Measurements from ENCODE around the gene SUCLG1.
"Not testable (repeated sequence)": the region's sequence is repeated elsewhere in the genome, so short reads cannot be mapped to it uniquely, and the experiment has no call there.

Gene SUCLG1

GRCh38 chr2:84459018-84459943 lies at the start of gene SUCLG1:
SUCLG1 (minus strand) TSS chr2:84459280; CDS start chr2:84459269, 11 bp downstream.
- DNase-seq: peak; percentile 25

- DNase-seq: no peak
Observed at GRCh38 chr2:84498150-84498799, 39.2 kb upstream of the SUCLG1 start.

- DNase-seq: no peak
Observed at GRCh38 chr2:84497285-84497684, 38.2 kb upstream of the SUCLG1 start.

GRCh38 chr2:84496386-84496785 lies 37.3 kb upstream of the SUCLG1 start:
- no peak for DNase-seq

- no peak for DNase-seq
Observed at GRCh38 chr2:84495539-84496146, 36.6 kb upstream of the SUCLG1 start.

- DNase-seq: no peak
Observed at GRCh38 chr2:84494070-84494469, 35.0 kb upstream of the SUCLG1 start.

GRCh38 chr2:84493514-84493913 lies 34.4 kb upstream of the SUCLG1 start:
- DNase-seq: no peak

GRCh38 chr2:84492571-84492970 lies 33.5 kb upstream of the SUCLG1 start:
- no peak for DNase-seq

- no peak for DNase-seq
Observed at GRCh38 chr2:84491741-84492140, 32.7 kb upstream of the SUCLG1 start.

- no peak for DNase-seq
Observed at GRCh38 chr2:84491256-84491655, 32.2 kb upstream of the SUCLG1 start.

GRCh38 chr2:84487298-84487996 lies 28.4 kb upstream of the SUCLG1 start:
- DNase-seq: no peak

GRCh38 chr2:84486441-84487115 lies 27.5 kb upstream of the SUCLG1 start:
- DNase-seq: no peak

- DNase-seq: no peak
Observed at GRCh38 chr2:84483320-84483719, 24.2 kb upstream of the SUCLG1 start.

- no peak for DNase-seq
Observed at GRCh38 chr2:84482603-84483002, 23.5 kb upstream of the SUCLG1 start.

- DNase-seq: no peak
Observed at GRCh38 chr2:84481702-84482101, 22.6 kb upstream of the SUCLG1 start.

- no peak for DNase-seq
Observed at GRCh38 chr2:84478867-84479266, 19.8 kb upstream of the SUCLG1 start.

GRCh38 chr2:84477886-84478285 lies 18.8 kb upstream of the SUCLG1 start:
- no peak for DNase-seq

- no peak for DNase-seq
Observed at GRCh38 chr2:84474176-84474575, 15.1 kb upstream of the SUCLG1 start.

- DNase-seq: no peak
Observed at GRCh38 chr2:84472856-84473565, 13.9 kb upstream of the SUCLG1 start.

- not testable (repeated sequence) for DNase-seq
Observed at GRCh38 chr2:84472423-84472822, 13.3 kb upstream of the SUCLG1 start.

- no peak for DNase-seq
Observed at GRCh38 chr2:84467389-84467788, 8.3 kb upstream of the SUCLG1 start.

- DNase-seq: no peak
Observed at GRCh38 chr2:84461310-84461709, 2.2 kb upstream of the SUCLG1 start.

Measured in SIG-M5 (cell line).